Right lobe of liver (tissue), 6 donors: ENCODE measurements around the gene ATR. TPM values are rescaled to one million over a fixed set of nuclear protein-coding genes. Genes with fewer than 3 reads are reported as not detected.

Source experiments
- ATAC-seq, 4 donors: fragments of 200-7000 bp; cut with Tn5 transposase; one replicate each; pipeline ENCODE4 v1.9.1; 2020; ENCODE audit warnings: mild to moderate bottlenecking in 4 of 4, moderate library complexity in 4 of 4
- DNase-seq, 3 donors: peaks; one replicate each; pipeline ENCODE4 v3.0.0-alpha.2; 2020
- H3K27ac ChIP-seq, 3 donors: fragments of 200-600 bp; one replicate each; pipeline ENCODE4 v1.8.0; 2022
- H3K27me3 ChIP-seq, 2 donors: fragments of 200-600 bp; one replicate each; pipeline ENCODE4 v1.8.0; 2022
- H3K36me3 ChIP-seq, 4 donors: fragments of 200-600 bp; sonication (generic) in 1 of 4; one replicate each; pipeline versions ENCODE4 v1.5.1 to v1.8.0; 2017 to 2022; ENCODE audit warnings: control low read depth in 1 of 4
- H3K4me1 ChIP-seq, 4 donors: fragments of 200-600 bp; sonication (generic) in 1 of 4; one replicate each; pipeline versions ENCODE4 v1.5.1 to v1.8.0; 2017 to 2022; ENCODE audit warnings: control low read depth in 1 of 4
- H3K4me3 ChIP-seq, 3 donors: fragments of 200-600 bp; one replicate each; pipeline ENCODE4 v1.8.0; 2022
- H3K9me3 ChIP-seq, 4 donors: fragments of 200-600 bp; sonication (generic) in 1 of 4; one replicate each; pipeline versions ENCODE4 v1.5.1 to v1.8.0; 2017 to 2022; ENCODE audit warnings: control low read depth in 1 of 4
- POLR2A ChIP-seq: fragments of 450-650 bp; IDR thresholded peaks from one replicate; pipeline ENCODE4 v1.6.1; 2017; ENCODE audit warnings: antibody characterized with exemption, mild to moderate bottlenecking
- WGBS: methylation state at CpG from one replicate; pipeline ENCODE4 v1.1.6; 2018; ENCODE audit warnings: low coverage, low lambda C conversion rate; ENCODE audit not compliant: insufficient coverage; ENCODE audit errors: missing lambda C conversion rate; 5-methylcytosine and 5-hydroxymethylcytosine counted together
- intact Hi-C, 2 donors: fragments of 100-400 bp; cut with DNase I; formaldehyde crosslinking; loops; one replicate each; pipeline versions ENCODE4 v1.11.2 to v1.14.1; 2022
- total RNA-seq, 6 experiments: library from RNA; depleted of rRNA in 2 of 6; stranded (reverse); fragments of >200 nt in 2 of 6; fragmentation: NEBNext Ultra II Directional in 3 of 6; extraction: Animal tissue kit (Norgen Biotek cat#: 25700) in 3 of 6; gene quantifications; one replicate each; pipeline versions ENCODE4 v1.1.0 to v1.2.4, GENCODE V29; 2016 to 2023
- TF ChIP-seq, protein P1 (sequence below), 4 donors: fragments of 200-600 bp in 3 of 4; fragments of 450-650 bp in 1 of 4; IDR thresholded peaks; one replicate each; pipeline versions ENCODE4 v1.5.1 to v1.8.0; 2016 to 2022; ENCODE audit warnings: antibody characterized with exemption in 4 of 4, mild to moderate bottlenecking in 2 of 4
- donor health status: DM: no; HTN: yes; CAD: no.
- donor health status: DM: no; HTN: no; CAD: no.
- donor health status: DM: no; HTN: no; CAD: no.
- donor health status: DM: no; HTN: yes; CAD: no.
- donor health status: DM: no; HTN: yes; CAD: no.

ATR gene
- total RNA-seq, 6 experiments from 2014 or later, result 8.0 to 26.9 (median 15.7) TPM

DNA sequence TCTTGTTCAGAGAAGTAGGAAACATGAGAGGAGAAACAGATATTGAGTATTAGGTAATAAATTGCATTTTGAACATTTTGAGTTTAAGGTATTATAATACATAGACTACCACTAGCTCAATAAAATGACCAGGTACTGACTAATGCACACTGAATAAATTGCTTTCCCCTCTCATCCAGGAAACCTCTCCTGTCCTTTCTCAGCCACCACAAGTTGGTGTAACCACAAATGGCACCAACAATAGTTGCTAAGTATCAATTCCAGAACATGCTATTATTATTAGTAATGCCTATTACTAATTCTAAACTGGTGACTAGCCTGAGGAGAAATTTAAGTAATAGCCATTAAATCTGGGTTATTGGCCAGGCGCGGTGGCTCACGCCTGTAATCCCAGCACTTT is 83.4 kb downstream of the ATR start:
- intact Hi-C loops, result no loop called here
- Histone ChIP-seq H3K36me3 (peaks cover 0 to 12% (median 5%) of the 10 kb centered on the region in 4 donors), H3K27me3 (no peaks in the 10 kb centered on the region), H3K27ac (no peak overlapping the region), H3K9me3 (no peaks in the 10 kb centered on the region), H3K4me3 (no peak overlapping the region), H3K4me1 (no peaks in the 10 kb centered on the region)
- WGBS, result 95% methylated on average over 3 of the region's 3 CpGs
- ATAC-seq (no peak), DNase-seq (no peak)
- TF ChIP-seq, protein P1, sequence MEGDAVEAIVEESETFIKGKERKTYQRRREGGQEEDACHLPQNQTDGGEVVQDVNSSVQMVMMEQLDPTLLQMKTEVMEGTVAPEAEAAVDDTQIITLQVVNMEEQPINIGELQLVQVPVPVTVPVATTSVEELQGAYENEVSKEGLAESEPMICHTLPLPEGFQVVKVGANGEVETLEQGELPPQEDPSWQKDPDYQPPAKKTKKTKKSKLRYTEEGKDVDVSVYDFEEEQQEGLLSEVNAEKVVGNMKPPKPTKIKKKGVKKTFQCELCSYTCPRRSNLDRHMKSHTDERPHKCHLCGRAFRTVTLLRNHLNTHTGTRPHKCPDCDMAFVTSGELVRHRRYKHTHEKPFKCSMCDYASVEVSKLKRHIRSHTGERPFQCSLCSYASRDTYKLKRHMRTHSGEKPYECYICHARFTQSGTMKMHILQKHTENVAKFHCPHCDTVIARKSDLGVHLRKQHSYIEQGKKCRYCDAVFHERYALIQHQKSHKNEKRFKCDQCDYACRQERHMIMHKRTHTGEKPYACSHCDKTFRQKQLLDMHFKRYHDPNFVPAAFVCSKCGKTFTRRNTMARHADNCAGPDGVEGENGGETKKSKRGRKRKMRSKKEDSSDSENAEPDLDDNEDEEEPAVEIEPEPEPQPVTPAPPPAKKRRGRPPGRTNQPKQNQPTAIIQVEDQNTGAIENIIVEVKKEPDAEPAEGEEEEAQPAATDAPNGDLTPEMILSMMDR (IDR thresholded peaks at IDR 0.05), result no peak
- no peak for TF ChIP-seq POLR2A

GRCh38 chr3:142492184-142492583 is 86.3 kb downstream of the ATR start:
- H3K27ac ChIP-seq, result no peak overlapping the region
- H3K4me3 ChIP-seq, result no peak overlapping the region
- intact Hi-C loops, result no loop called here
- H3K4me1 ChIP-seq, result no peaks in the 10 kb centered on the region
- no peak for DNase-seq
- 88% methylated on average over 2 of the region's 2 CpGs for WGBS
- TF ChIP-seq POLR2A, result no peak
- TF ChIP-seq, protein P1 (IDR thresholded peaks at IDR 0.05), result no peak
- ATAC-seq, result no peak
- no peaks in the 10 kb centered on the region for H3K27me3 ChIP-seq
- no peaks in the 10 kb centered on the region for H3K9me3 ChIP-seq
- H3K36me3 ChIP-seq, result peaks cover 0 to 12% (median 8%) of the 10 kb centered on the region in 4 donors

GRCh38 chr3:142489572-142490323 is 88.8 kb downstream of the ATR start:
- TF ChIP-seq POLR2A, result no peak
- TF ChIP-seq, protein P1 (IDR thresholded peaks at IDR 0.05), result no peak
- Histone ChIP-seq H3K4me3 (no peak overlapping the region), H3K27me3 (no peaks in the 10 kb centered on the region), H3K27ac (no peak overlapping the region), H3K4me1 (no peaks in the 10 kb centered on the region), H3K36me3 (peaks cover 0 to 11% (median 9%) of the 10 kb centered on the region in 4 donors), H3K9me3 (no peaks in the 10 kb centered on the region)
- intact Hi-C loops, result no loop called here
- ATAC-seq (peak in 2 of 4 donors; percentile 51 to 67), DNase-seq (no peak)
- WGBS, result 88% methylated on average over 5 of the region's 5 CpGs

- TF ChIP-seq, protein P1 (IDR thresholded peaks at IDR 0.05), result no peak
- TF ChIP-seq POLR2A, result no peak
- no peaks in the 10 kb centered on the region for H3K9me3 ChIP-seq
- H3K27ac ChIP-seq, result no peak overlapping the region
- H3K4me3 ChIP-seq, result no peak overlapping the region
- 97% methylated on average over 4 of the region's 4 CpGs for WGBS
- H3K27me3 ChIP-seq, result no peaks in the 10 kb centered on the region
- intact Hi-C loops, result no loop called here
- H3K4me1 ChIP-seq, result no peaks in the 10 kb centered on the region
- DNase-seq (no peak), ATAC-seq (no peak)
- peaks cover 0 to 14% (median 3%) of the 10 kb centered on the region in 4 donors for H3K36me3 ChIP-seq
These were observed 93.6 kb downstream of the ATR start for GRCh38 chr3:142484912-142485435.
